Activated T-helper 17 cell treated with anti-CD3 and anti-CD28 coated beads, Interleukin-2, amount 50 U/mL, for 72 hours (primary cell): Measurements from ENCODE around the gene FIGN. TPM values are rescaled to one million over a fixed set of nuclear protein-coding genes. Genes with fewer than 3 reads are reported as not detected.

Experiments
- ATAC-seq: fragments of 150-1000 bp; cut with Tn5 transposase; replicated peaks from 2 replicates; pipeline ENCODE4 v1.10.0; 2021; ENCODE audit warnings: mild to moderate bottlenecking, moderate library complexity
- H3K27ac Mint-ChIP-seq: one replicate; pipeline ENCODE4 v1.8.0; 2022; ENCODE audit warnings: mixed read lengths
- H3K27me3 Mint-ChIP-seq: one replicate; pipeline ENCODE4 v1.8.0; 2022; ENCODE audit warnings: mixed read lengths
- H3K36me3 Mint-ChIP-seq: one replicate; pipeline ENCODE4 v1.8.0; 2022; ENCODE audit warnings: low read depth, mild to moderate bottlenecking, mixed read lengths
- H3K4me1 Mint-ChIP-seq: one replicate; pipeline ENCODE4 v1.8.0; 2022; ENCODE audit warnings: mixed read lengths
- H3K4me3 Mint-ChIP-seq: one replicate; pipeline ENCODE4 v1.8.0; 2022; ENCODE audit warnings: mild to moderate bottlenecking, mixed read lengths
- H3K9me3 Mint-ChIP-seq: one replicate; pipeline ENCODE4 v1.8.0; 2022; ENCODE audit warnings: mixed read lengths
- total RNA-seq, 2 donors: library from RNA; stranded (reverse); gene quantifications; one replicate each; pipeline ENCODE4 v1.2.3, GENCODE V29; 2022

The FIGN gene
- total RNA-seq, 2 donors from 2014 or later = not detected

GRCh38 chr2:163708265-163708664 is 27.5 kb downstream of the FIGN start:
- no peak overlapping the region for H3K4me3 Mint-ChIP-seq
- no peak for ATAC-seq

DNA sequence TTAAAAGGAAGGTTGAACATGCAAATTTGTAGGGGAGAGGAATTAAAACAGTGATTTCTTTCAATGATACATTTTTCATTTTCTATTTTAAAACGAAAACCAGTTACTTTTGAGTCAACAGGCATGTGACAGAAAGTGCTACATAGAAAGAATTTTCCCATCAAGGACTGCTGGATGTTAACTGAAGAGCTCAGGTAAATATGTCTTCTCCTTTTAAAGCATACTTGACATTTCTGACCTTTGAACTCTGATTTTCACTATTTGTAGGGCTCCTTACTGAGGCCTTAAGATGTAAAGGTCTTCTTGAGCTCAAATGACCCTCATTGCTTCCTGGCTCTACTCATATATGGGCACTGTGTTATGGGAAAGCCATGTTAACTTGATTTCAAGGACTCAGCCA is 32.4 kb downstream of the FIGN start:
- Mint-ChIP-seq H3K4me1 (no peaks in the 10 kb centered on the region), H3K4me3 (no peak overlapping the region), H3K9me3 (peaks cover 9% of the 10 kb centered on the region), H3K27me3 (no peaks in the 10 kb centered on the region), H3K36me3 (no peaks in the 10 kb centered on the region), H3K27ac (no peak overlapping the region)
- ATAC-seq = no peak

More at GRCh38 chr2:163708265-163708664, 27.5 kb downstream of the FIGN start:
- Mint-ChIP-seq H3K36me3 (no peaks in the 10 kb centered on the region), H3K9me3 (no peaks in the 10 kb centered on the region), H3K27ac (no peak overlapping the region), H3K27me3 (no peaks in the 10 kb centered on the region), H3K4me1 (no peaks in the 10 kb centered on the region)

DNA sequence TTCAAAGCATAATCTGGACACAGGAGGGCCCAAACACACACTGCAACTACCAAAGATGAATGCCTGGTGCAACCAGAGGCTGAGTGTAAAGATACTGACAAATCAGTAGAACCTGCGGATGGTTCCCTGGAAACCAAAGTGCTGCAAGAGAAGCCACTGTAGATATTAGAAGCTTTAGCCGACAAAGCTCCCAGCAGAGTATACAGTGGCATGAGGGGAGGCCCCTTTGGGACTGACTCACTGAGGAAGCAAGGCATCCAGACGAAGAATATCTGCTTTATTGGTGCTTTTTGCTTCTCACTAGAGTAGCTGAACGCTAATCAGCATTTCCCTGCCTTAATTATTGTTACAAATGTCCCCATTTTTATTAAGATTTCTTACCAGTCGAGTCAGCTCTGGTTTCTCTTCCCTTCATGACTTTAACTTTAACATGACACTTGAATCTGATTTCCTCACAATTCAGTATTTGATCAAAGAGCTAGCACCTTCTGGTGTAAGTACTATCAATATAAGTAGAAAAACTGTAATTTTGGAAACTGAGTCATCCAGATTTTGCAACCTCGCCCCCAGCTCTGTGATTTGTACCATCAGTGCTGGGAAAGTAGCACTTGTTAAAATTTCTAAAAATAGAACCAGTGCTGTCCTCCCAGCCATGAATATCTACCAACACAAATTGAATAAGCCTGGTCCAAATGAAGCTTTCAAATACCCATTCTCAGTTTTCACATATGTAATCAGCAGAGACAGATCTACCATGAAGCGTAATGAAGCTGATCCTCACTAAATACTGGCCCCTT is 34.2 kb downstream of the FIGN start:
- Mint-ChIP-seq H3K9me3 (peaks cover 9% of the 10 kb centered on the region), H3K36me3 (no peaks in the 10 kb centered on the region), H3K4me1 (no peaks in the 10 kb centered on the region), H3K4me3 (no peak overlapping the region), H3K27me3 (no peaks in the 10 kb centered on the region), H3K27ac (no peak overlapping the region)
- no peak for ATAC-seq

DNA sequence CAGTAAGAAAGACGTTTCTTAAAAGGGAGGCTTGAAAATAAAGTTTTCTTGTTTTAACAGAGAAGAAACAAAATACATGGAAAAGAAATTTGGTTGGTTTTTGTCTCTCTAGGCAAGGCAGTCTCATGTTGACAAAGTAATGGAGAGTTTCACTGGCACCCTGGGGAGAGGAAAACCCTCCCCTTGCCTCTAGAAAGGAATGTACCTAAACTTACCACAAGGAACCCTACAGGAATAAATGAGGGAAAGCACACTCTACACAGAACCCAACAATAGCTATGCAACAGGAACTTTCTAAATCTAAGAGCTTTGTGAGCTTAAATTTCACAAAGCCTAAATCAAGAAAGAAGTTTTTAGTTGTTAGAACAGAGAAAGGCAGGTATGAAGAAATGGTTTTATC is 37.0 kb downstream of the FIGN start:
- ATAC-seq = no peak
- no peaks in the 10 kb centered on the region for H3K36me3 Mint-ChIP-seq
- H3K4me1 Mint-ChIP-seq = no peaks in the 10 kb centered on the region
- H3K9me3 Mint-ChIP-seq = peaks cover 14% of the 10 kb centered on the region
- H3K4me3 Mint-ChIP-seq = no peak overlapping the region
- H3K27ac Mint-ChIP-seq = no peak overlapping the region
- H3K27me3 Mint-ChIP-seq = no peaks in the 10 kb centered on the region

DNA sequence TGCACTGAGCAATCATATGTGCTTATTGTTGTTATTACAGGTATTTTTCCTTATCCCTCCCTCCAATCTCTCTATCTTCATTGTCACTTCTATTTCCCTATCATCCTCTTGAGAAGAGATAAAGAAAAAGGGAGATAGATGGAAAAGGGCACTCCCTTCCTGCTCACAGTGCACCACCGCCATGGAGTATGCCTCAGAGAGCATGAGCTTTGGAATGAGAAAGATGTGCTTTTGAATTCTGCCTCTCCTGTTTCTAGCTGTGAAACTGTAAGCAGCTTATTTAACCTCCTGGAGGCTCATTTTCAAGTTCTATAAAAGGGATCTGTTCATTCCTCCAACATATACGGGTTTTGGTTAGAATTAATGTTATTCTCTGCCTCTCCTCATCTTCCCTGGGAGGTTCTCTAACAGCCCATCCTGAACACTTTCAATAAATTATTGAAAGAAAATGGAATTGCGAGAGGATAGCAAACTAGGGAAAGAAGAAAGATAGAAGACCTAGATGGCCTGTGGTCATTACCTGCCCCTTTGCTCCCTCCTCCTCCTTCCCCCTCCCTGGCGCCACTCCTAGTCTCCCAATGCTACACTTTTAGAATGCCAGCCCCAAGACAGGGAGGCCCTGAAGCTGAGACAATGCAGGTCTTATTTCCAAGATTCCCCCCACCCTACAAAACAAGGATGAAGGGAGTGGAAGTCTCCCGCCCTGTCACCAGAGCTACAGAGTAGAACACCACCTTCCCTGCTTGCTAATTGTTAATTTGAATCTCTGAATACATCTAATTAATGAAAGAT is 37.8 kb downstream of the FIGN start:
- peaks cover 15% of the 10 kb centered on the region for H3K9me3 Mint-ChIP-seq
- H3K4me3 Mint-ChIP-seq = no peak overlapping the region
- H3K36me3 Mint-ChIP-seq = no peaks in the 10 kb centered on the region
- H3K27me3 Mint-ChIP-seq = no peaks in the 10 kb centered on the region
- H3K4me1 Mint-ChIP-seq = no peaks in the 10 kb centered on the region
- no peak for ATAC-seq
- no peak overlapping the region for H3K27ac Mint-ChIP-seq

DNA sequence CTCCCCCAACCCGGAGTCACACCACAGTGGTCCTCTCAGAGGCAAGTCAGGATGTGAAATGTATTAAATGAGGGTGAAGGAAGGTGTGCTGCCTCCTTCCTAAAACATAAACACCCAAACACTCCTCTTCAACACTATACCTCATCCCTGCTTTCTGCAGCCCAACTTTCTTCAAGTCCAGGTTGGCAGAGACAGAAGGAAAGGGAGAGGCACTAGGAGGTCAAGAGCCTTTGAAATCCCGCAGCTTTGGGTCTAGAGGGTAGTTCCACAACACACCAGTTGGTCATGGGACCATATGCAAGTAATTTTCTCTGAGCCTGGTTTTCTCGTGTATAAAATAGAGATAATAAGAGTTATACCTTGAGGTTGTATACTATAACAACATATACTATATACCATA is 38.4 kb downstream of the FIGN start:
- Mint-ChIP-seq H3K27me3 (no peaks in the 10 kb centered on the region), H3K4me3 (no peak overlapping the region), H3K36me3 (no peaks in the 10 kb centered on the region), H3K27ac (no peak overlapping the region), H3K9me3 (peaks cover 17% of the 10 kb centered on the region), H3K4me1 (no peaks in the 10 kb centered on the region)
- no peak for ATAC-seq

- H3K27me3 Mint-ChIP-seq = no peaks in the 10 kb centered on the region
- ATAC-seq = no peak
- H3K4me3 Mint-ChIP-seq = no peak overlapping the region
- H3K4me1 Mint-ChIP-seq = no peaks in the 10 kb centered on the region
- H3K27ac Mint-ChIP-seq = no peak overlapping the region
- peaks cover 9% of the 10 kb centered on the region for H3K9me3 Mint-ChIP-seq
- no peaks in the 10 kb centered on the region for H3K36me3 Mint-ChIP-seq
These were observed 42.3 kb downstream of the FIGN start for GRCh38 chr2:163693484-163693883.

DNA sequence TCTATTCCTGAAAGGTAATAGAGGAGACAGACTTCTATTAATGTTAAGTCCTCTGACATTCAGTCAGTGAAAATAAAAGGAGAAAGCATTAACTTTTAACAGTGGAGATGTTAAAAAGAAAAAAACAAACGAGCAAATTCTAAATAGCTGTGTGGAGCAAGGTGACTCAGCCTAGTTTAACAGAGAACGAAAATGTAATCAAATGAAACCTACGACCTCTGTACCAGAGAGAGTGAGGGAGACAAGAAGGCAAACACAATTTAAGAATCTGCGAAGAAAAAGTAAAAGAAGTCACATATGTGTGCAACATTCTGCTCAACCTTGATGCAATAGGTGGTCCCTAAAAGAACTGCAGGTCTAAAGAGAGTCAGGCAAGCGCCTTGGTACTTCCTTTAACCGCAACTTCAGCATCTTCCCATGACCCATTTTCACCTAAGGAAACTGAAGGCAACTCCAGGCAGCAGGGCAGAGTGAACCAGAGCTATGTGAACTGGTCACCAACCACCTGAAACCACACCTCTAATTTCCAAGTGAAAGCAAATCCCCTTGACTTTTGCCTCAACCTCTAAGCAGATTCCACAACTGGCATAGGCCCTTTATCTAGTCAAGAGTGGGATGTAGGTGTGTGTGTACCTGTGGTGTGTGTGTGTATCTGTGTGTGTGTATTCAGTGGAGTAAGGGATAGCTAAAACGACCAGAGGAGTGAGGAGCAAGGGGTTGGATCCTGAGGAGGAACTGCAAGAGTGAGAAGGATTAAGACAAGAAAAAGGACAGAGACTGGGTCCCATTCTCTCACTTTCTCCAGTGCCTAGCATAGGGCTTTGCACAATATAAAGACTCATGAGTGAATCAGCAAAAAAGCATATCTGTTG is 43.0 kb downstream of the FIGN start:
- Mint-ChIP-seq H3K4me1 (no peaks in the 10 kb centered on the region), H3K27me3 (no peaks in the 10 kb centered on the region), H3K4me3 (no peak overlapping the region), H3K27ac (no peak overlapping the region), H3K36me3 (no peaks in the 10 kb centered on the region), H3K9me3 (peaks cover 13% of the 10 kb centered on the region)
- no peak for ATAC-seq

GRCh38 chr2:163692081-163692480 is 43.7 kb downstream of the FIGN start:
- no peaks in the 10 kb centered on the region for H3K4me1 Mint-ChIP-seq

GRCh38 chr2:163690896-163691295 is 44.9 kb downstream of the FIGN start:
- Mint-ChIP-seq H3K27ac (no peak overlapping the region), H3K9me3 (peaks cover 13% of the 10 kb centered on the region)
- ATAC-seq = no peak

More at GRCh38 chr2:163692081-163692480, 43.7 kb downstream of the FIGN start:
- Mint-ChIP-seq H3K27me3 (no peaks in the 10 kb centered on the region), H3K9me3 (peaks cover 13% of the 10 kb centered on the region), H3K27ac (no peak overlapping the region), H3K36me3 (no peaks in the 10 kb centered on the region), H3K4me3 (no peak overlapping the region)
- ATAC-seq = no peak

DNA sequence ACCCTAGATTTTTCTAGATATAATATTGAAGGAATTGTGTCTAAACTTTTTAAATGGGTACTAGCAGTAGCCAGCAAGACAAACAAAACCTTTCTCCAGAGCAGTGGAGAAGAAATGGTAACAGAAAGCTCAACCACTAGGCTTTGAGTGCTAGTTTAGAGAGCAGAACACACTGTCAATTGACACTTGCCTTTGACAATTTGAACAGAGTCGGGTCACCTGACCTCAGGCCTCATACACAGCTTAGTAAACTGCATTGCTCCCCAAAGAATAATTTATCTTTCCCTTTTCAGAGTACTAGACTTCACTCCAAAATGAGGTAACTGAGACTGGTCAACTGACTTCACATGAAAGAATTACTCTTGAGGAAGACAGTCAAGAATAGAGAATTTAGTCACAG is 48.6 kb downstream of the FIGN start:
- Mint-ChIP-seq H3K27ac (no peak overlapping the region), H3K36me3 (no peaks in the 10 kb centered on the region), H3K4me3 (no peak overlapping the region), H3K4me1 (no peaks in the 10 kb centered on the region), H3K27me3 (no peaks in the 10 kb centered on the region), H3K9me3 (peaks cover 8% of the 10 kb centered on the region)
- no peak for ATAC-seq

More at GRCh38 chr2:163690896-163691295, 44.9 kb downstream of the FIGN start:
- no peaks in the 10 kb centered on the region for H3K36me3 Mint-ChIP-seq
- H3K27me3 Mint-ChIP-seq = no peaks in the 10 kb centered on the region
- no peaks in the 10 kb centered on the region for H3K4me1 Mint-ChIP-seq
- H3K4me3 Mint-ChIP-seq = no peak overlapping the region

DNA sequence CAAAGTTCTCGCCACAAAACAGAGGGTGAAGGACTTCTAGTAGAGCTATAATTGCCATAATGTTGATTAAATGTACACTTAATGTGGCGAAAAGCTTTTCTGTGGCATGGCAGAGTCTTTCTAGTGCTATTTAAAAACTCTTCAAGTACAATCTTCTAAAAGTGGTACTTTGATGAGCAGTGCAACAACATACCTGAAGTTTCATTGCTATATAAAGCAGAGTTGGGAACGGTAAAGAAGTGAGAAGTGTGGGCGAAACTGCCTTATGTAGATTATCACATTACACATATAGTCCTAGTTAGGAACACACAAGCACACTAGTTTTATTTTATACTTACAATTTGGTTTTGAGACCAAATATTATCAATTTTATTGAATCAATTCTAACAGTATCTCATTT is 49.5 kb downstream of the FIGN start:
- Mint-ChIP-seq H3K4me1 (no peaks in the 10 kb centered on the region), H3K36me3 (no peaks in the 10 kb centered on the region), H3K27ac (no peak overlapping the region), H3K4me3 (no peak overlapping the region), H3K9me3 (peaks cover 8% of the 10 kb centered on the region), H3K27me3 (no peaks in the 10 kb centered on the region)
- ATAC-seq = no peak

GRCh38 chr2:163682695-163683094 is 53.1 kb downstream of the FIGN start:
- H3K36me3 Mint-ChIP-seq = no peaks in the 10 kb centered on the region
- H3K27ac Mint-ChIP-seq = no peak overlapping the region
- no peak for ATAC-seq
- H3K9me3 Mint-ChIP-seq = peaks cover 9% of the 10 kb centered on the region
- H3K27me3 Mint-ChIP-seq = no peaks in the 10 kb centered on the region
- H3K4me3 Mint-ChIP-seq = no peak overlapping the region
- no peaks in the 10 kb centered on the region for H3K4me1 Mint-ChIP-seq

- no peak for ATAC-seq
- Mint-ChIP-seq H3K27ac (no peak overlapping the region), H3K4me1 (no peaks in the 10 kb centered on the region), H3K4me3 (no peak overlapping the region), H3K36me3 (no peaks in the 10 kb centered on the region), H3K9me3 (peaks cover 9% of the 10 kb centered on the region), H3K27me3 (no peaks in the 10 kb centered on the region)
These were observed 54.1 kb downstream of the FIGN start for GRCh38 chr2:163681745-163682144.
